B cell (primary cell): ENCODE results near the gene KRR1. TPM values are rescaled to one million over a fixed set of nuclear protein-coding genes. Genes with fewer than 3 reads are reported as not detected.

Experiments
- ATAC-seq: fragments of 200-7000 bp; cut with Tn5 transposase; one replicate; pipeline ENCODE4 v1.10.0; 2021; ENCODE audit warnings: low read depth, mild to moderate bottlenecking, moderate number of reproducible peaks, moderate library complexity
- CTCF ChIA-PET: fragments of 350-600 bp; sonication (Branson Sonifier 250); formaldehyde crosslinking; loops from one replicate; lab custom pipeline; 2021; ENCODE audit warnings: antibody characterized with exemption, inconsistent platforms; lab: Charles Lee
- POLR2A ChIA-PET: fragments of 350-600 bp; sonication (Branson Sonifier 250); formaldehyde crosslinking; loops from one replicate; lab custom pipeline; 2021; ENCODE audit warnings: antibody characterized with exemption; lab: Charles Lee
- DNase-seq: peaks from one replicate; pipeline ENCODE4 v3.0.0; 2013
- H2AFZ ChIP-seq: 2 replicates; pipeline ENCODE4 v1.6.1; 2012; ENCODE audit warnings: mild to moderate bottlenecking, low read depth, low read length; ENCODE audit not compliant: insufficient read depth, poor library complexity, severe bottlenecking
- H3K27ac ChIP-seq, 2 donors: 1 replicate in 1 of 2; 2 replicates in 1 of 2; pipeline ENCODE4 v1.5.1; 2012 to 2013; ENCODE audit warnings: low read length in 2 of 2, mild to moderate bottlenecking in 2 of 2, moderate library complexity in 1 of 2
- H3K27me3 ChIP-seq, 4 experiments: fragments of 200-600 bp in 1 of 4; sonication (generic) in 1 of 4; replicated peaks in 1 of 4; 1 replicate in 2 of 4; 2 replicates in 2 of 4; pipeline versions ENCODE4 v1.6.1 to v1.7.0; 2013 to 2016; ENCODE audit warnings: low read length in 3 of 4, mild to moderate bottlenecking in 2 of 4, mixed read lengths in 1 of 4, moderate library complexity in 1 of 4; ENCODE audit not compliant: insufficient read depth in 4 of 4, control insufficient read depth in 3 of 4; ENCODE audit errors: control extremely low read depth in 1 of 4
- H3K36me3 ChIP-seq, 2 experiments: replicated peaks in 1 of 2; 1 replicate in 1 of 2; 2 replicates in 1 of 2; pipeline versions ENCODE4 v1.6.1 to v1.7.1; 2013; ENCODE audit warnings: low read length in 1 of 2; ENCODE audit not compliant: insufficient read depth in 2 of 2, control insufficient read depth in 1 of 2; ENCODE audit errors: control extremely low read depth in 1 of 2, extremely low read depth in 1 of 2
- H3K4me1 ChIP-seq, 2 donors: fragments of 200-600 bp in 1 of 2; sonication (generic) in 1 of 2; 1 replicate in 1 of 2; 2 replicates in 1 of 2; pipeline versions ENCODE4 v1.5.1 to v1.6.1; 2013 to 2017; ENCODE audit warnings: low read length in 2 of 2; ENCODE audit not compliant: control insufficient read depth in 2 of 2, insufficient read depth in 2 of 2
- H3K4me2 ChIP-seq: replicated peaks from 2 replicates; pipeline ENCODE3; 2012; ENCODE audit warnings: mild to moderate bottlenecking, low read depth, low read length; ENCODE audit not compliant: poor library complexity, severe bottlenecking
- H3K4me3 ChIP-seq, 5 experiments: fragments of 200-600 bp in 1 of 5; sonication (generic) in 1 of 5; 1 replicate in 3 of 5; 2 replicates in 2 of 5; pipeline versions ENCODE4 v1.5.1 to v1.7.0; 2011 to 2016; ENCODE audit warnings: low read length in 4 of 5, mild to moderate bottlenecking in 4 of 5, low read depth in 2 of 5, control low read depth in 1 of 5, moderate library complexity in 1 of 5; ENCODE audit not compliant: insufficient read depth in 1 of 5; ENCODE audit errors: control extremely low read depth in 1 of 5, extremely low read depth in 1 of 5
- H3K79me2 ChIP-seq: fragments of 200-600 bp; sonication (generic); one replicate; pipeline ENCODE4 v1.6.0; 2016; ENCODE audit warnings: low read length; ENCODE audit not compliant: control insufficient read depth, insufficient read depth
- H3K9ac ChIP-seq: fragments of 200-600 bp; sonication (generic); 2 replicates; pipeline ENCODE4 v1.6.1; 2017; ENCODE audit warnings: mild to moderate bottlenecking, low read length, moderate library complexity
- H3K9me3 ChIP-seq, 3 donors: one replicate each; pipeline versions ENCODE4 v1.6.1 to v1.7.1; 2013; ENCODE audit warnings: low read length in 2 of 3; ENCODE audit not compliant: control insufficient read depth in 2 of 3, insufficient read depth in 1 of 3; ENCODE audit errors: control extremely low read depth in 1 of 3
- H4K20me1 ChIP-seq: 2 replicates; pipeline ENCODE4 v1.6.0; 2012; ENCODE audit warnings: mild to moderate bottlenecking, low read length; ENCODE audit not compliant: insufficient read depth, control insufficient read depth, poor library complexity, severe bottlenecking
- H3K27ac Mint-ChIP-seq: one replicate; pipeline ENCODE4 v1.8.0; 2021; ENCODE audit warnings: mixed read lengths
- H3K27me3 Mint-ChIP-seq: one replicate; pipeline ENCODE4 v1.8.0; 2021; ENCODE audit warnings: mixed read lengths
- H3K4me1 Mint-ChIP-seq: one replicate; pipeline ENCODE4 v1.8.0; 2021; ENCODE audit warnings: mixed read lengths
- H3K4me3 Mint-ChIP-seq: one replicate; pipeline ENCODE4 v1.8.0; 2021; ENCODE audit warnings: mixed read lengths
- H3K9me3 Mint-ChIP-seq: one replicate; pipeline ENCODE4 v1.8.0; 2022; ENCODE audit warnings: mixed read lengths; ENCODE audit not compliant: insufficient read depth
- EZH2 ChIP-seq: IDR thresholded peaks from 2 replicates; pipeline ENCODE4 v1.6.1; 2012; ENCODE audit warnings: borderline replicate concordance, low read depth, mild to moderate bottlenecking, moderate library complexity, low read length; ENCODE audit not compliant: insufficient read depth, poor library complexity, severe bottlenecking
- WGBS: methylation state at CpG from one replicate; pipeline ENCODE4 v1.1.5; 2013; ENCODE audit warnings: missing lambda C conversion rate; ENCODE audit not compliant: insufficient coverage; 5-methylcytosine and 5-hydroxymethylcytosine counted together
- intact Hi-C: fragments of 100-400 bp; cut with micrococcal nuclease; formaldehyde crosslinking; loops from one replicate; pipeline ENCODE4 v1.10.0; 2022
- polyA plus RNA-seq: library from polyadenylated mRNA; depleted of rRNA; stranded (reverse); fragments of >200 nt; gene quantifications from 2 replicates; pipeline ENCODE4 v1.2.3, GENCODE V29; 2012
- total RNA-seq, 2 donors: library from RNA; stranded (reverse); fragments of 120-200 nt in 1 of 2; gene quantifications; 1 replicate in 1 of 2; 2 replicates in 1 of 2; pipeline versions ENCODE4 v1.2.3 to v1.2.4, GENCODE V29; 2013 to 2022
- TF ChIP-seq, protein P1 (sequence below): fragments of 200-600 bp; IDR thresholded peaks from one replicate; pipeline ENCODE4 v1.8.0; 2022; ENCODE audit warnings: antibody characterized with exemption, mild to moderate bottlenecking

KRR1 gene
- total and polyA plus RNA-seq, 2 donors (not counting 1 experiment from before 2014, with no cell fraction given): 16.3 to 87.7 TPM

DNA sequence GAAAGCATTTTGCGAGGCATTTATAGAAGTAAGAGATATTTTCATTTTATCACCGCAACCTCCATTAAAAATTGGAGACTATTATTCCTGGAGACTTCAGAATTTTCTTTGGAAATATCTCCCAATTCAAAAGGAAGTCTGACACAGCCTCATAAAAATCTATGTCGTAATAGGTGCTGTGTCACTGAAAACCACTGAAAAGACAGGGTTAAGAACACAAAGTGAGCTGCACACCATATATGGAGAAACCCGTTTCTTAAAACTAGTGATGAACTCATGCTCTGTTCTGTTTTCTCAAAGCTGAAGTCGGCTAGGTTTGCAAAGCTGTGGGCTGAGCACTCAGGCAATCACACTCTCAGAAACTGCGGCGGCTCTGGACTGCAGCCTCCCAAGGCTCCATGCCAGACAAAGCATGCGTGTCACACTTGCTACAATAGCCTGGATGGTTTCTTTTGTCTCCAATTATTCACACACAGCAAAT, 30.9 kb downstream of the KRR1 start, which contains the start of gene GLIPR1:
GLIPR1 (plus strand) TSS at position 287 of the 481 bp plus-strand sequence; CDS start at position 413, 126 bp downstream.
- Histone ChIP-seq H3K4me2 (peak within 1 kb of the TSS; percentile 73), H2AFZ (peak within 1 kb of the TSS; percentile 49), H3K9me3 (no peaks in the 10 kb centered on the region), H3K4me3 (peak within 1 kb of the TSS; percentile 66 to 98 (median 80)), H3K27ac (peak within 1 kb of the TSS; percentile 75 to 79), H3K27me3 (no peaks in the 10 kb centered on the region), H4K20me1 (no peaks in the 10 kb centered on the region), H3K9ac (peak within 1 kb of the TSS; percentile 74), H3K4me1 (peaks cover 61 to 64% of the 10 kb centered on the region in 2 donors), H3K79me2 (peaks cover 44% of the 10 kb centered on the region), H3K36me3 (peaks cover 2 to 21% of the 10 kb centered on the region in 2 experiments)
- Mint-ChIP-seq H3K9me3 (no peaks in the 10 kb centered on the region), H3K27me3 (no peaks in the 10 kb centered on the region), H3K4me3 (peak within 1 kb of the TSS; percentile 98), H3K4me1 (peaks cover 79% of the 10 kb centered on the region), H3K27ac (peak within 1 kb of the TSS; percentile 99)
- ChIA-PET CTCF (interaction anchor here (0.7 to 10.9 kb wide), 10 partner anchors 8 to 146 kb away, joined by 3 to 124 read pairs (median 4); partner anchors contain the start of genes GLIPR1L1 and GLIPR1L2), POLR2A (interaction anchor here (1.0 to 2.5 kb wide), 4 partner anchors 9 to 89 kb away, joined by 3 to 9 read pairs (median 5); partner anchors contain the start of gene GLIPR1L2)
- ATAC-seq: peak; percentile 82
- WGBS: 0% methylated on average over 6 of the region's 8 CpGs
- intact Hi-C loops: loop anchor here (1.0 to 5.0 kb wide), 6 partner anchors 8 to 1282 kb away; partner anchors contain the start of gene OSBPL8
- DNase-seq: peak; percentile 79
- TF ChIP-seq, protein P1, sequence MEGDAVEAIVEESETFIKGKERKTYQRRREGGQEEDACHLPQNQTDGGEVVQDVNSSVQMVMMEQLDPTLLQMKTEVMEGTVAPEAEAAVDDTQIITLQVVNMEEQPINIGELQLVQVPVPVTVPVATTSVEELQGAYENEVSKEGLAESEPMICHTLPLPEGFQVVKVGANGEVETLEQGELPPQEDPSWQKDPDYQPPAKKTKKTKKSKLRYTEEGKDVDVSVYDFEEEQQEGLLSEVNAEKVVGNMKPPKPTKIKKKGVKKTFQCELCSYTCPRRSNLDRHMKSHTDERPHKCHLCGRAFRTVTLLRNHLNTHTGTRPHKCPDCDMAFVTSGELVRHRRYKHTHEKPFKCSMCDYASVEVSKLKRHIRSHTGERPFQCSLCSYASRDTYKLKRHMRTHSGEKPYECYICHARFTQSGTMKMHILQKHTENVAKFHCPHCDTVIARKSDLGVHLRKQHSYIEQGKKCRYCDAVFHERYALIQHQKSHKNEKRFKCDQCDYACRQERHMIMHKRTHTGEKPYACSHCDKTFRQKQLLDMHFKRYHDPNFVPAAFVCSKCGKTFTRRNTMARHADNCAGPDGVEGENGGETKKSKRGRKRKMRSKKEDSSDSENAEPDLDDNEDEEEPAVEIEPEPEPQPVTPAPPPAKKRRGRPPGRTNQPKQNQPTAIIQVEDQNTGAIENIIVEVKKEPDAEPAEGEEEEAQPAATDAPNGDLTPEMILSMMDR: no peak
- TF ChIP-seq EZH2: no peak

GRCh38 chr12:75479963-75480461, 31.4 kb downstream of the KRR1 start:
- WGBS: no CpG with 5 or more reads among the region's 2 CpGs
- H3K36me3 ChIP-seq: peaks cover 2 to 19% of the 10 kb centered on the region in 2 experiments
- Mint-ChIP-seq H3K4me1 (peaks cover 76% of the 10 kb centered on the region), H3K27ac (peak overlapping the region; percentile 99), H3K4me3 (peak overlapping the region; percentile 98), H3K9me3 (no peaks in the 10 kb centered on the region), H3K27me3 (no peaks in the 10 kb centered on the region)
- intact Hi-C loops: loop anchor here (1.0 to 5.0 kb wide), 6 partner anchors 8 to 1283 kb away; partner anchors contain the start of gene OSBPL8
- H3K79me2 ChIP-seq: peaks cover 42% of the 10 kb centered on the region
- ChIA-PET CTCF (interaction anchor here (0.7 to 10.9 kb wide), 9 partner anchors 8 to 146 kb away, joined by 3 to 124 read pairs (median 5); partner anchors contain the start of genes GLIPR1L1 and GLIPR1L2), POLR2A (interaction anchor here (1.0 to 2.5 kb wide), 4 partner anchors 8 to 89 kb away, joined by 3 to 9 read pairs (median 5); partner anchors contain the start of gene GLIPR1L2)
- H3K9me3 ChIP-seq: no peaks in the 10 kb centered on the region
- no peaks in the 10 kb centered on the region for H4K20me1 ChIP-seq
- DNase-seq (peak; percentile 53), ATAC-seq (no peak)
- H3K27ac ChIP-seq: peak overlapping the region; percentile 75 to 79
- H3K4me2 ChIP-seq: peak overlapping the region; percentile 73
- peak overlapping the region; percentile 49 for H2AFZ ChIP-seq
- no peaks in the 10 kb centered on the region for H3K27me3 ChIP-seq
- peak overlapping the region; percentile 66 to 98 (median 80) for H3K4me3 ChIP-seq
- H3K4me1 ChIP-seq: peaks cover 61 to 63% of the 10 kb centered on the region in 2 donors
- H3K9ac ChIP-seq: peak overlapping the region; percentile 74
- TF ChIP-seq, protein P1: no peak
- TF ChIP-seq EZH2: no peak
